Memory B cell (primary cell): ENCODE data around the gene GYG1.

Source experiments
- ATAC-seq: fragments of 150-1000 bp; cut with Tn5 transposase; 2 replicates; pipeline ENCODE4 v1.10.0; 2021; ENCODE audit warnings: low read depth, mild to moderate bottlenecking, moderate library complexity
- DNase-seq, 2 donors: peaks; one replicate each; pipeline ENCODE4 v3.0.0; 2022; ENCODE audit warnings: low spot score in 2 of 2
- H3K27ac Mint-ChIP-seq: one replicate; pipeline ENCODE4 v1.8.0; 2022; ENCODE audit warnings: mild to moderate bottlenecking, moderate library complexity, mixed read lengths
- H3K27me3 Mint-ChIP-seq: one replicate; pipeline ENCODE4 v1.8.0; 2022; ENCODE audit warnings: mixed read lengths
- H3K36me3 Mint-ChIP-seq: one replicate; pipeline ENCODE4 v1.8.0; 2022; ENCODE audit warnings: mild to moderate bottlenecking, mixed read lengths
- H3K4me1 Mint-ChIP-seq: one replicate; pipeline ENCODE4 v1.8.0; 2022; ENCODE audit warnings: mixed read lengths
- H3K4me3 Mint-ChIP-seq: one replicate; pipeline ENCODE4 v1.8.0; 2022; ENCODE audit warnings: mild to moderate bottlenecking, moderate library complexity, mixed read lengths
- H3K9me3 Mint-ChIP-seq: one replicate; pipeline ENCODE4 v1.8.0; 2022; ENCODE audit warnings: mixed read lengths

Gene GYG1

DNA sequence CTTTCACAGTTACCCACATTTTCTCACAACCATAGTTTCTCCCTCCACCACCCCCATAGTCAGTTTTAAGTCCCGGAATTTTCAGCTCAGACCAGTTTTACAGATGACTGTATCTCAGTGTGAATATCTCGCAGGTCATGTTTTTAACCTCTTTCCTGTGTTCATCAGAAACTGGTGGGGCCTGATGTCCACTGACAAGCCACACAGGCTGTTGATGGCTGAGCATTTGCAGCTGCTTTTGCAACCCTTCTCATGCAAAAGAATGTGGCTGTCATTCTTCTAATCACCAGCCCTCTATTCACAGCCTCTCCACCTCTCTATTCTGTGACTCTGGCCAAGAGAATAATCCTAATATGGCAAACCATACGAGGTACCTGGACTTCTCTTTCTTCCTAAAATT is 8.5 kb downstream of the GYG1 start:
- H3K4me3 Mint-ChIP-seq: no peak overlapping the region
- DNase-seq (no peak), ATAC-seq (no peak)
- no peaks in the 10 kb centered on the region for H3K27me3 Mint-ChIP-seq
- peaks cover 7% of the 10 kb centered on the region for H3K4me1 Mint-ChIP-seq
- no peaks in the 10 kb centered on the region for H3K9me3 Mint-ChIP-seq
- H3K27ac Mint-ChIP-seq: peak overlapping the region; percentile 28
- H3K36me3 Mint-ChIP-seq: peaks cover 22% of the 10 kb centered on the region

DNA sequence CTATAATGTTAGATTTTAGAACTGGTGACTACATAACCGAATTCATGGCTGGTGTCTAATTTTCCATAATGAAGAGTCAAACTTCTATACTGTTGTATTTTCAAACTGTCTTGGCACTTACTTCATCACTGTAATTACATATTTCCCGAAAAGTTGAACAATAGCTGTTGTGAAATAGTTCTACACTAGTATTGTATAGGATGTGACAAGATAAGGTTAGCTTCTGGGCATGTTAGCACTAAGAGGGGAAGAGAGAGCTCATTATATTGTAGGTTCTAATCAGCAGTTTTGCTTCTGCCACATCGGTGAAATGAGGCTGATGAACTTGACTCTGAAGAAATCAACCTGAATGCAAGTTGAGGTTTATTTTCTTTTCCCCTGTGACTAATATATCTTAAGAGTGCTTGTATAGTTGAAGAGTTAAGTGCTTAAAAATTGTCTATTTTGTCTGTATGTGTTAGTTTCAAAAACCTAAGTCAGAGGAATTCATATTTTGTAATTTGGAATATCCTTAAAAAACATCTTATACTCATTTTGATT is 8.9 kb downstream of the GYG1 start:
- Mint-ChIP-seq H3K4me3 (no peak overlapping the region), H3K4me1 (peaks cover 7% of the 10 kb centered on the region), H3K27me3 (no peaks in the 10 kb centered on the region), H3K27ac (peak overlapping the region; percentile 28), H3K9me3 (no peaks in the 10 kb centered on the region), H3K36me3 (peaks cover 22% of the 10 kb centered on the region)
- ATAC-seq: no peak
- no peak for DNase-seq

DNA sequence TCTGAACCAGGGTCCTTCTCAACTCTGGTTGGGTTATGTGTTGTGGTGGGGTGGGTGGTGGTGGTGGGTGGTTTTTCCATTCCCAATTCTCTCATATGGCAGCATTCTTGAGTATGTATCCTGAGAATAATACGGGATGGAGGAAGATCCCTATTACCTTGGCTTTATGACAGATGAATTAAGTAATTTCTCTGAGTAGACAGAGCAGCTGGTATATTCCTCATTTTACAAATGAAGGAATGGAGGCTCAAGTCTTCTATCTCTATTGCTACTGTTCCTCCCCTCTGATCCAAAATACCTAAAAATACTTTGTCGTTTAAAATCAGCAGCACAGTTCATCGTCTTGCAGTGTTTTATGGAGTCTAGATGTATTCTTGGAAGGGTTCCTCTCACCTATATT is 10.4 kb downstream of the GYG1 start:
- Mint-ChIP-seq H3K4me1 (peaks cover 7% of the 10 kb centered on the region), H3K4me3 (no peak overlapping the region), H3K9me3 (no peaks in the 10 kb centered on the region), H3K36me3 (peaks cover 15% of the 10 kb centered on the region), H3K27ac (no peak overlapping the region), H3K27me3 (no peaks in the 10 kb centered on the region)
- DNase-seq (no peak), ATAC-seq (no peak)

DNA sequence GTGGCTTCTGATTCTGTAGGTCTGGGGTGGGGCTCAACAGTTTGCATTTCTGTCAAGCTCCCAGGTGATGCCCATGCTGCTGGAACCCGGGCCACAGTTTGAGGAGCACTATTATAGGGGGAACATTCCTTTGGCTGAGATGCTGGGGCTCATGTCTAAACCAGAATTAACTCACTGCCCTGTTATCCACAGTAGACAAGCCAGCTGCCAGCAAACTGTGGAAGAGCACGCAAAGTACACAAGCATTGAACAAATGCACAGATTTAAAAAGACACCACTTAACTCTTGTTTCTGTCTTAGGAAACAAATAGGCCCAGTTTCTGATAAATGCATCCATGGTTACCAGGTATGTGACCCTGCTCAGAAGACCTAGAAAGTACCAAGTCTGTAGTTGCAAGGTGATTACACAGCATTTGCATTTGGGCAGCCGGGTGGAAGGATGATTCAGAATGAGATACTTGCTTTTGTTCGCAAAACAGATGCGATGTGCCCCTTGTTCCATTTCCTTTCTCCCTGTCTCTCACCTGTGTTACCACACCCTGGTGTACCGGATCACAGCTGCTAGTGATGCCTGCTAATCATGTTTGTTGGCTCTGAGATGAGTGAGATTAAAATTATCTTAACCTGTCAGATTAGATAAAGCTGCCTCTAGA is 12.4 kb downstream of the GYG1 start:
- H3K4me3 Mint-ChIP-seq: no peak overlapping the region
- no peak for DNase-seq
- H3K27me3 Mint-ChIP-seq: no peaks in the 10 kb centered on the region
- peak; percentile 60 for ATAC-seq
- H3K27ac Mint-ChIP-seq: no peak overlapping the region
- no peaks in the 10 kb centered on the region for H3K9me3 Mint-ChIP-seq
- H3K36me3 Mint-ChIP-seq: peaks cover 25% of the 10 kb centered on the region
- peaks cover 7% of the 10 kb centered on the region for H3K4me1 Mint-ChIP-seq

DNA sequence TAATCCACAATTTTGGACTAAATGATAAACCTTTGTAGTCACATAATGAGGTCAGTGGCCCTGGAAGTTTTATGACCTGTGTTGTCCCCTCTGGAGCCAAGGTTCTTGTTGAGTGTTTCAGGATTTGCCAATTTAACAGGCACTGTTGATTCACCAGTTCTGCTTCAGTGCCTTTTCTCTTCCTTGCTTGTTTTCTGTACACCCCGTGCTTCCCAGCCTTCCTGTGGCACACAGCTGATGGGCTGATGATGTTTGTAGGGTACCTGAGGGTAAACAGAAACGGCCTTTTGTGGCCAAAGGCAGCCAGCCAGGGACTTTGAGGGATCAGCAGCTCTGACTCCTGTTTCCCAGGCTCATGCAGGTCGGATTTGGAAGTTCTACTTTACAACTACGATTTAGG is 13.3 kb downstream of the GYG1 start:
- no peak for ATAC-seq
- no peaks in the 10 kb centered on the region for H3K9me3 Mint-ChIP-seq
- no peak overlapping the region for H3K4me3 Mint-ChIP-seq
- H3K27ac Mint-ChIP-seq: no peak overlapping the region
- H3K4me1 Mint-ChIP-seq: peaks cover 7% of the 10 kb centered on the region
- no peak for DNase-seq
- peaks cover 25% of the 10 kb centered on the region for H3K36me3 Mint-ChIP-seq
- no peaks in the 10 kb centered on the region for H3K27me3 Mint-ChIP-seq

DNA sequence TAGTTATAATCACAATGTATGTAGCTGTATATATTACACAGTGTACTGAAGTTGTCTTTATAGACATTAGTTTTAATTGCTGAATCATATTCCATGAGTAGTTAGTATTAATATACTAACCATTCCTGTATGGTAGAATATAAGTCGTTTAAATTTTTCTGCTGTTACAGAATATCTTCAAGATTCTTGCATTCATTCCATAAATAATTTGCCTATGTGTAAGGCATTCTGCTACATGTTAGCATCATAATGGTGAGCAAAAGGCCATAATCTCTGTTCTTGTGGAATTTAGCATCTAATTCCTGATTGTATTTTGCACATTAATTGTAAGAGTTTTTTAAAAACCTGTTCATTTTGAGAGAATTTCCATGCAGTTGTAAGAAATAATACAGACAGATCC is 14.1 kb downstream of the GYG1 start:
- DNase-seq: no peak
- Mint-ChIP-seq H3K9me3 (no peaks in the 10 kb centered on the region), H3K4me1 (peaks cover 7% of the 10 kb centered on the region), H3K27me3 (no peaks in the 10 kb centered on the region), H3K4me3 (no peak overlapping the region), H3K27ac (no peak overlapping the region), H3K36me3 (peaks cover 22% of the 10 kb centered on the region)
- no peak for ATAC-seq

DNA sequence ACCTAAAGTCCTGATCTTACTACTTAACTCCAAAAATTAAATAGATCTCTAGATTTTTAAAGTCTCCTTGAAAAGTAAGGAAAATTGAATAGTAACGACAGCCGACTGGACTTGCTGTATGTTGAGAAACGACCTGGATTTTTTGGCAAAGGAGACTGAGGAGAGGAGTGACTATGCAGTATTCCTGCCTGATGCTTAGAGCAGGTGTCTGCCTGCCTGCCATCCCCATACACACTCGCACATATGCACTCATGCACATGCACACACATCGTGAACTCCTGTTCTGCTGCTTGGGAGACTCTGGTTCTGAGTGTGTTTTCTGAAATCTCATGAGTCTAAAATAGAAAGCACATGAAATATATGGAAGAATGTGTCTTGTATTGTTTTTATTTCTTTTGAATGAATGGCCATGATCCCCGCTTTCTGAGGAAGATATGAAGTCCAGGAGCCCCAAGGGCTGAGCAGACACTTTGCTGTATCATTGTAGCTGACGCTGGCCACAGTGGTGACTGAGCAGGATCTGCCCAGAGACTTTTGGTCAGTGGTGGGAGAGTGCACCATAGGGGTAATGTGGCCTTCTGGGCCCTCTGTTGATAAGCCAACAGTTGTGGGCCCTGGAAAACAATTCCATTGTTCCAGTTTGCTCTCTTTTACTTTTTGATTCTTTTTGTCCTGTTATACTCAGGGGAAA is 16.4 kb downstream of the GYG1 start:
- no peak for DNase-seq

DNA sequence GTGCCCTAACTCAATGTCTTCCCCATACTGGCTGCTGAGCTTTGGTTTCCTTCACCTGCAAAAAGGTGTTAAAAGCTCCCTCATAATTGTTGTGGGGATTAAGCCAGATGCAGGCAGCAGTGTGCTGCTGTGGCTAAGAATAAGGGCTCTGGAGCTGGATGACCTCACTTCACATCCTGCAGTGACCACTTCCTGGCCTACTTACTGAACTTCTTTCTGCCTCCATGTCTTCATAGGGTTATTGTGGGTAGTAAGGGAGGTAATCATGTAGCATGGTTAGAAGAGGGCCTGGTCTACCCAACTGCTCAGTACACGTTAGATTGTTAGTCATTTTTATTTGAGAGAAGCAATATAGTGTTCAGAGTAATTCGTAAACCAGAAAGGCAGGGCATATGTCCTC is 18.4 kb downstream of the GYG1 start:
- ATAC-seq: no peak

More for the DNA sequence above, 16.4 kb downstream of the GYG1 start:
- Mint-ChIP-seq H3K27me3 (no peaks in the 10 kb centered on the region), H3K9me3 (no peaks in the 10 kb centered on the region), H3K27ac (no peak overlapping the region), H3K4me3 (no peak overlapping the region), H3K36me3 (peaks cover 25% of the 10 kb centered on the region), H3K4me1 (peaks cover 7% of the 10 kb centered on the region)
- no peak for ATAC-seq

DNA sequence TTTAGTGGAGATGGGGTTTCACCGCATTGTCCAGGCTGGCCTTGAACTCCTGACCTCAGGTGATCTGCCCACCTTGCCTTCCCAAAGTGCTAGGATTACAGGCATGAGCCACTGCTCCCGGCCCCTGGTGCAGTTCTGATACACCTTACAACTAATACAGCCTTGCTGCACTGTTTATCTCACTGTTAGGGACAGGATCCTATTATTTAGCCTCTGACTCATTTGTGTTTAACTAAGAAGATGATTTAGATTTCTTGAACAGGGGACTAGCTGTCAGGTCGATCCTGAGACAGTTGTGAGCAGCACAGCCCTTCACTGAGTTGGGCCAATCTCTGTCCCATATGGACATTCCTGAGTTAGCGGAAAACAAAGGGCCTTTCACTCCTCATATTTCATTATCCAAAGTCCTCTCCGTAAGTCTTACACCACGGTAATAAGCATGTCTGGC is 19.2 kb downstream of the GYG1 start:
- Mint-ChIP-seq H3K36me3 (peaks cover 39% of the 10 kb centered on the region), H3K4me1 (no peaks in the 10 kb centered on the region), H3K9me3 (no peaks in the 10 kb centered on the region), H3K4me3 (no peak overlapping the region), H3K27me3 (no peaks in the 10 kb centered on the region), H3K27ac (no peak overlapping the region)
- DNase-seq: no peak
- ATAC-seq: no peak

More for the DNA sequence above, 18.4 kb downstream of the GYG1 start:
- H3K4me1 Mint-ChIP-seq: no peaks in the 10 kb centered on the region
- no peak overlapping the region for H3K4me3 Mint-ChIP-seq
- peaks cover 32% of the 10 kb centered on the region for H3K36me3 Mint-ChIP-seq
- no peak for DNase-seq
- H3K9me3 Mint-ChIP-seq: no peaks in the 10 kb centered on the region
- no peak overlapping the region for H3K27ac Mint-ChIP-seq
- no peaks in the 10 kb centered on the region for H3K27me3 Mint-ChIP-seq

DNA sequence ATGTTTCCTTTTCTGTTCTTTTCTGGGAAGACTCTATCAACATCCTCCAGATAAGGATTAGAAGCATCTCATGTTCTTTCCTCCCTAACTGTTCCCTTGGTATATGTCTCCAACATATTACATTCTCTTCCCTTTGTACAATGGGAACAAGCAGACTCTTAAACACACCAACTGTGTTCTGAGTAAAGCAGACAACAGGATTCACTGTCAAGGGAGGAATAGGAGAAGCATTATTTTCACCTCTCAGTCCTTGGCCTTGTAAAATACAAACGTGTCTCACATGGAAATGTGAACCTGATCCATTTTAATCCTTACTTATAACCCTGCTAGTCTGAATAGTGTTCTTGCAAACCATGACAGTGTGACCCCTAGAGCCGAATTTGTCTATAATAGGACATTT is 19.6 kb downstream of the GYG1 start:
- Mint-ChIP-seq H3K36me3 (peaks cover 42% of the 10 kb centered on the region), H3K27me3 (no peaks in the 10 kb centered on the region), H3K4me1 (no peaks in the 10 kb centered on the region), H3K27ac (no peak overlapping the region), H3K9me3 (no peaks in the 10 kb centered on the region), H3K4me3 (no peak overlapping the region)
- ATAC-seq (no peak), DNase-seq (no peak)

DNA sequence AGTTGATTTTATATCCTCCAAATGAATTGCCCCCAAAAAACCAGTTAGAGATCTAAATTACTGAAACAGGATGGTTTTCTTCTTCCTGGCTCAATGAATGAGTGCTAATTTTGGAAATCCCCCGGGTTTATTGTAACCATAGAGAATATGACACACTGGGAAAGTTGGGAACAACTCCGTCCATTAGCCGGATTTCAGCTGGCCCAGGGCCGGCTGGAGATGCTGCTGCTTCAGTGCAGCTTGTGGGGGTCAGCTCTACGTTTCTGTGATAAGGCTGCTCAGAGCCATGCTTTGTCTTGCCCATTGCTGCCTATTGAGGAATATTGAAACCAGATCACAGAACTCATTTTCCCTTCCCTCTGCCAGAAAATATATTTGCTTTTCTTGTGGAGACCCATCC is 20.3 kb downstream of the GYG1 start:
- Mint-ChIP-seq H3K4me1 (peaks cover 4% of the 10 kb centered on the region), H3K4me3 (no peak overlapping the region), H3K27me3 (no peaks in the 10 kb centered on the region), H3K9me3 (no peaks in the 10 kb centered on the region), H3K36me3 (peaks cover 44% of the 10 kb centered on the region), H3K27ac (no peak overlapping the region)
- DNase-seq (no peak), ATAC-seq (no peak)

DNA sequence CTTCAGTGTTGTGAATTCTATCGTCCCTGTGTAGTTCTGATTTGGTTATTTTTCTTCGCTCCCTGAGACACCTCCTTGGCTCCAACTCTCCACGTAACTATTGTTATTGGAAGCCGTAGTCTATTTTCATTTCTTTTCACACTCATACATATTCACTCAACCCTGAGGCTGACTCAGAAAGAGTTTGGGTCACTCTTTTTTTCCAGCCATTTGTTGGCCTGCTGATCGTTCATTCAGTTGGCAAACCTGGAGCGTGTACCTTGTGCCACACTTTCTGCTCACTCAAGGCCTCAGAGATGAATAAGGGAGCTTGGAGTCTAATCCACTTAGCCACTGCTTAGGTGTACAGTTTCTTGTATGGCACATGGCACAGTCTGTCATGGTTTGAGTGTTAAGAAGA is 22.4 kb downstream of the GYG1 start:
- no peaks in the 10 kb centered on the region for H3K27me3 Mint-ChIP-seq
- H3K36me3 Mint-ChIP-seq: peaks cover 34% of the 10 kb centered on the region
- H3K4me1 Mint-ChIP-seq: peaks cover 5% of the 10 kb centered on the region
- no peak overlapping the region for H3K4me3 Mint-ChIP-seq
- H3K27ac Mint-ChIP-seq: no peak overlapping the region
- H3K9me3 Mint-ChIP-seq: no peaks in the 10 kb centered on the region
- DNase-seq: no peak
- ATAC-seq: no peak

DNA sequence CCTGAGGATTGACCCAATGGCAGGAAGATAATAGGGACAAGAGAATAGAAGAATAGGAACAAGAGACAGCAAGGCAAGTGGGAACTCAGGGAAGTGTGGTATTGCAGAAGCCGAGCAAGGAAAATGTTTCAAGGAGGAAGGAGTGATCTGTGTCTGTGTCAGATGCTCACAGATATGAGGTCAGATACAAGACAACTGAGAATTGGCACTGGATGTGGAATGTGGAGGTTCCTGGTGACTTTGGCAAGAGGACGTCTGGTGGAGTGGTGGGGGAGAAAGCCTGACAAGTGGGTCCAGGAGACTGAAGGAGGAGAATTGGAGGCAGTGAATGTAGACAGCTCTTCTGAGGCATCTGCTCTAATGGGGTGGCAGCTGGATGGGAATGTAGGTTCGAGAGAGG is 24.1 kb downstream of the GYG1 start:
- H3K36me3 Mint-ChIP-seq: peaks cover 33% of the 10 kb centered on the region
- ATAC-seq (no peak), DNase-seq (no peak)
- no peak overlapping the region for H3K4me3 Mint-ChIP-seq
- H3K27ac Mint-ChIP-seq: no peak overlapping the region
- peaks cover 5% of the 10 kb centered on the region for H3K4me1 Mint-ChIP-seq
- H3K9me3 Mint-ChIP-seq: no peaks in the 10 kb centered on the region
- no peaks in the 10 kb centered on the region for H3K27me3 Mint-ChIP-seq

DNA sequence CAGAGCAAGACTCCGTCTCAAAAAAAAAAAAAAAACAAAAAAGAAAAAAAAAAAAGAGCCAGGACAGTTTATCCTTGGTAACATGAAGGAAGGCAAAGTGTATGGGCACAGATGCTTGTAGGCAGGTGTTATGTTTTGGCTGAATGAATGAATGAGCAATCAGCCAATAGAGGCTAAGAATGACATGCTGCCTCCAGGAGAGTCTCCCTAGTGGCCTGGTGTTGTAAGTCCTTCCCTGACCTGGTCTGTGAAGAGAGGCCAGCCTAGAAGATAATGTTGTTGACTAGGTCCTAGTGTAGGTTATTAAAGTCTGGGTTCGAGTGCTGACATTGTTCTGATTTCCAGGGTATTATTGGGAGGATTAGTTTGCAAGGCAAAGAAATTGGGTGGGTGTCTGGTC is 24.9 kb downstream of the GYG1 start:
- H3K9me3 Mint-ChIP-seq: no peaks in the 10 kb centered on the region
- H3K36me3 Mint-ChIP-seq: peaks cover 30% of the 10 kb centered on the region
- H3K27me3 Mint-ChIP-seq: no peaks in the 10 kb centered on the region
- no peak for ATAC-seq
- no peak overlapping the region for H3K27ac Mint-ChIP-seq
- peaks cover 5% of the 10 kb centered on the region for H3K4me1 Mint-ChIP-seq
- no peak overlapping the region for H3K4me3 Mint-ChIP-seq
- no peak for DNase-seq
